Neural cell (in vitro differentiated cells): ENCODE data around the gene SLC50A1. TPM values are rescaled to one million over a fixed set of nuclear protein-coding genes. Genes with fewer than 3 reads are reported as not detected.

Experiments
- H2AFZ ChIP-seq: fragments of 200-600, 300-800 bp; sonication (generic), shearing (Covaris generic); 2 replicates; pipeline ENCODE4 v1.6.0; 2014; ENCODE audit warnings: low read depth, mild to moderate bottlenecking, antibody characterized with exemption, low read length, moderate library complexity
- H3F3A ChIP-seq: fragments of 200-600 bp; shearing (Covaris generic); 2 replicates; pipeline ENCODE4 v1.6.1; 2016; ENCODE audit warnings: mild to moderate bottlenecking, moderate library complexity, mixed read lengths, antibody characterized with exemption, low read length; ENCODE audit not compliant: insufficient read depth, poor library complexity, severe bottlenecking
- H3K27ac ChIP-seq: fragments of 200-600, 300-800 bp; sonication (generic), shearing (Covaris generic); 2 replicates; pipeline ENCODE4 v1.5.1; 2014; ENCODE audit warnings: mild to moderate bottlenecking, low read length, moderate library complexity
- H3K27me3 ChIP-seq: fragments of 300-800, 200-600 bp; sonication (generic), shearing (Covaris generic); 2 replicates; pipeline ENCODE4 v1.6.0; 2014; ENCODE audit warnings: mild to moderate bottlenecking, low read depth, low read length, moderate library complexity; ENCODE audit not compliant: insufficient read depth
- H3K36me3 ChIP-seq: fragments of 300-800, 200-600 bp; sonication (generic), shearing (Covaris generic); 2 replicates; pipeline ENCODE4 v1.5.1; 2014; ENCODE audit warnings: mild to moderate bottlenecking, antibody characterized with exemption, low read length, moderate library complexity; ENCODE audit not compliant: insufficient read depth
- H3K4me2 ChIP-seq: fragments of 300-800, 200-600 bp; sonication (generic), shearing (Covaris generic); 2 replicates; pipeline ENCODE4 v1.6.0; 2014; ENCODE audit warnings: mild to moderate bottlenecking, low read length
- H3K4me3 ChIP-seq: fragments of 300-800, 200-600 bp; sonication (generic), shearing (Covaris generic); 2 replicates; pipeline ENCODE4 v1.5.1; 2014; ENCODE audit warnings: mild to moderate bottlenecking, low read length, moderate library complexity
- H3K79me2 ChIP-seq: fragments of 200-600 bp; shearing (Covaris generic); replicated peaks from 2 replicates; pipeline ENCODE4 v1.6.0; 2014; ENCODE audit warnings: mild to moderate bottlenecking, low read length, moderate library complexity; ENCODE audit not compliant: insufficient read depth
- H3K9ac ChIP-seq: fragments of 300-800, 200-600 bp; sonication (generic), shearing (Covaris generic); 2 replicates; pipeline ENCODE4 v1.6.1; 2016; ENCODE audit warnings: mild to moderate bottlenecking, low read length, mixed read lengths
- H3K9me2 ChIP-seq: fragments of 200-600 bp; shearing (Covaris generic); 2 replicates; pipeline ENCODE4 v1.6.1; 2016; ENCODE audit warnings: mild to moderate bottlenecking, low read length, mixed read lengths; ENCODE audit not compliant: insufficient read depth
- H3K9me3 ChIP-seq: fragments of 200-600, 300-800 bp; sonication (generic), shearing (Covaris generic); 2 replicates; pipeline ENCODE4 v1.6.1; 2016; ENCODE audit warnings: mild to moderate bottlenecking, mixed run types, low read length, moderate library complexity, mixed read lengths
- H4K20me1 ChIP-seq: fragments of 200-600 bp; shearing (Covaris generic); 2 replicates; pipeline ENCODE4 v1.6.1; 2016; ENCODE audit warnings: mild to moderate bottlenecking, mixed run types; ENCODE audit not compliant: insufficient read depth
- EP300 ChIP-seq: fragments of 450-650 bp; conservative IDR thresholded peaks from 2 replicates; pipeline ENCODE4 v1.6.1; 2014; ENCODE audit warnings: antibody characterized with exemption, mild to moderate bottlenecking, moderate library complexity; ENCODE audit not compliant: poor library complexity, severe bottlenecking
- EZH2 ChIP-seq: fragments of 200-600, 300-800 bp; shearing (Covaris generic), sonication (generic); IDR thresholded peaks from 2 replicates; pipeline ENCODE4 v1.6.1; 2014; ENCODE audit warnings: antibody characterized with exemption, low read length, borderline replicate concordance, mild to moderate bottlenecking; ENCODE audit not compliant: insufficient read depth, poor library complexity, severe bottlenecking
- MXI1 ChIP-seq: fragments of 450-650 bp; conservative IDR thresholded peaks from 2 replicates; pipeline ENCODE4 v1.6.1; 2014; ENCODE audit warnings: antibody characterized with exemption, mild to moderate bottlenecking; ENCODE audit not compliant: poor library complexity, severe bottlenecking
- POLR2AphosphoS5 ChIP-seq: IDR thresholded peaks from 2 replicates; pipeline ENCODE4 v1.6.1; 2012
- RAD21 ChIP-seq: fragments of 450-650 bp; conservative IDR thresholded peaks from 2 replicates; pipeline ENCODE4 v1.6.1; 2014; ENCODE audit warnings: antibody characterized with exemption, mild to moderate bottlenecking, moderate library complexity
- REST ChIP-seq: IDR thresholded peaks from 2 replicates; pipeline ENCODE4 v1.6.1; 2012; ENCODE audit warnings: borderline replicate concordance
- SMC3 ChIP-seq: fragments of 450-650 bp; conservative IDR thresholded peaks from 2 replicates; pipeline ENCODE4 v1.6.1; 2014; ENCODE audit warnings: antibody characterized with exemption, mild to moderate bottlenecking, moderate library complexity; ENCODE audit not compliant: poor library complexity
- TAF1 ChIP-seq: IDR thresholded peaks from 2 replicates; pipeline ENCODE4 v1.6.1; 2012; ENCODE audit warnings: low read depth
- polyA plus RNA-seq: library from polyadenylated mRNA; depleted of rRNA; stranded (reverse); fragments of >200 nt; gene quantifications from 2 replicates; pipeline ENCODE4 v1.2.3, GENCODE V29; 2014
- TF ChIP-seq, protein P1 (sequence below): fragments of 450-650 bp; IDR thresholded peaks from 2 replicates; pipeline ENCODE4 v1.5.1; 2014; ENCODE audit warnings: antibody characterized with exemption, mild to moderate bottlenecking, moderate library complexity; ENCODE audit not compliant: poor library complexity, severe bottlenecking

Gene SLC50A1
- polyA plus RNA-seq, 1 donor from 2014 or later = 12.6 TPM

- H3K9me3 ChIP-seq = no peaks in the 10 kb centered on the region
- no peaks in the 10 kb centered on the region for H3K9me2 ChIP-seq
- TF ChIP-seq, protein P1, sequence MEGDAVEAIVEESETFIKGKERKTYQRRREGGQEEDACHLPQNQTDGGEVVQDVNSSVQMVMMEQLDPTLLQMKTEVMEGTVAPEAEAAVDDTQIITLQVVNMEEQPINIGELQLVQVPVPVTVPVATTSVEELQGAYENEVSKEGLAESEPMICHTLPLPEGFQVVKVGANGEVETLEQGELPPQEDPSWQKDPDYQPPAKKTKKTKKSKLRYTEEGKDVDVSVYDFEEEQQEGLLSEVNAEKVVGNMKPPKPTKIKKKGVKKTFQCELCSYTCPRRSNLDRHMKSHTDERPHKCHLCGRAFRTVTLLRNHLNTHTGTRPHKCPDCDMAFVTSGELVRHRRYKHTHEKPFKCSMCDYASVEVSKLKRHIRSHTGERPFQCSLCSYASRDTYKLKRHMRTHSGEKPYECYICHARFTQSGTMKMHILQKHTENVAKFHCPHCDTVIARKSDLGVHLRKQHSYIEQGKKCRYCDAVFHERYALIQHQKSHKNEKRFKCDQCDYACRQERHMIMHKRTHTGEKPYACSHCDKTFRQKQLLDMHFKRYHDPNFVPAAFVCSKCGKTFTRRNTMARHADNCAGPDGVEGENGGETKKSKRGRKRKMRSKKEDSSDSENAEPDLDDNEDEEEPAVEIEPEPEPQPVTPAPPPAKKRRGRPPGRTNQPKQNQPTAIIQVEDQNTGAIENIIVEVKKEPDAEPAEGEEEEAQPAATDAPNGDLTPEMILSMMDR = no peak
- TF ChIP-seq EZH2 (no peak), REST (no peak), RAD21 (no peak), MXI1 (no peak), TAF1 (no peak), SMC3 (no peak), EP300 (no peak), POLR2AphosphoS5 (no peak)
- peaks cover 13% of the 10 kb centered on the region for H3K36me3 ChIP-seq
- H3K4me2 ChIP-seq = peak overlapping the region; percentile 91
- no peaks in the 10 kb centered on the region for H3K27me3 ChIP-seq
- H3K9ac ChIP-seq = peak overlapping the region; percentile 100
- no peak overlapping the region for H2AFZ ChIP-seq
- H3K79me2 ChIP-seq = peaks cover 37% of the 10 kb centered on the region
- H4K20me1 ChIP-seq = no peaks in the 10 kb centered on the region
- H3K27ac ChIP-seq = peak overlapping the region; percentile 99
- H3F3A ChIP-seq = peaks cover 5% of the 10 kb centered on the region
- peak overlapping the region; percentile 93 for H3K4me3 ChIP-seq
Measured at GRCh38 chr1:155175281-155175926, 39.8 kb downstream of the SLC50A1 start.

DNA sequence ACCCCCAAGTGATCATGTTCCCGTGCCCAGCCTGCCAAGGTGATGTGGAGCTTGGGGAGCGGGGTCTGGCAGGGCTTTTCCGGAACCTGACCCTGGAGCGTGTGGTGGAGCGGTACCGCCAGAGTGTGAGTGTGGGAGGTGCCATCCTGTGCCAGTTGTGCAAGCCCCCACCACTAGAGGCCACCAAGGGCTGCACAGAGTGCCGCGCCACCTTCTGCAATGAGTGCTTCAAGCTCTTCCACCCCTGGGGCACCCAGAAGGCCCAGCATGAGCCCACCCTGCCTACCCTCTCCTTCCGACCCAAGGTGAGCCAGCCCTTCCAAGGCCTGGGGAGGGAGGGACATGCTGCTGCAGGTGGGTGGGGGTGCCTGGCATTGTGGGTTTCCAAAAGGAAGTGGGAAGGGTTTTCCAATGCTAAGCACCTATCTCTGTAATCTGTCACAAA lies 40.3 kb downstream of the SLC50A1 start:
- Histone ChIP-seq H3K4me2 (no peak overlapping the region), H3K27me3 (no peaks in the 10 kb centered on the region), H4K20me1 (no peaks in the 10 kb centered on the region), H3K9me2 (no peaks in the 10 kb centered on the region), H3F3A (peaks cover 5% of the 10 kb centered on the region), H3K27ac (peak overlapping the region; percentile 99), H3K9me3 (no peaks in the 10 kb centered on the region), H3K36me3 (peaks cover 13% of the 10 kb centered on the region), H3K79me2 (peaks cover 37% of the 10 kb centered on the region), H3K4me3 (peak overlapping the region; percentile 93), H3K9ac (peak overlapping the region; percentile 100), H2AFZ (no peak overlapping the region)
- TF ChIP-seq MXI1 (no peak), SMC3 (no peak), EZH2 (no peak), EP300 (no peak), TAF1 (no peak), REST (no peak), RAD21 (no peak), POLR2AphosphoS5 (no peak)
- TF ChIP-seq, protein P1 = no peak
